NCI-H1417 treated with DMSO at 0.1 percent for 48 hours (cell line): Measurements from ENCODE around the gene SMIM34.

Experiments used
- DNase-seq: peaks from one replicate; lab custom pipeline; 2025; lab: John Stamatoyannopoulos, UW

The SMIM34 gene

GRCh38 chr21:34372321-34372720 is 51.4 kb downstream of the SMIM34 start:
- DNase-seq = no peak

- DNase-seq = no peak
Measured at GRCh38 chr21:34369741-34370140, 54.0 kb downstream of the SMIM34 start.
